Dendritic cell treated with granulocyte-macrophage colony-stimulating factor and Interleukin-4, amounts not matched to agents 40 ng/mL and 50 ng/mL, for 4 days (primary cell): ENCODE measurements around the gene NUDCD3.

Experiments
- H3K27ac Mint-ChIP-seq: one replicate; pipeline ENCODE4 v1.8.0; 2022; ENCODE audit warnings: mild to moderate bottlenecking, mixed read lengths
- H3K27me3 Mint-ChIP-seq: one replicate; pipeline ENCODE4 v1.8.0; 2022; ENCODE audit warnings: mild to moderate bottlenecking, mixed read lengths
- H3K36me3 Mint-ChIP-seq: one replicate; pipeline ENCODE4 v1.8.0; 2022; ENCODE audit warnings: low read depth, mixed read lengths
- H3K4me1 Mint-ChIP-seq: one replicate; pipeline ENCODE4 v1.8.0; 2022; ENCODE audit warnings: low read depth, mixed read lengths
- H3K4me3 Mint-ChIP-seq: one replicate; pipeline ENCODE4 v1.8.0; 2022; ENCODE audit warnings: mild to moderate bottlenecking, moderate library complexity, mixed read lengths
- H3K9me3 Mint-ChIP-seq: one replicate; pipeline ENCODE4 v1.8.0; 2022; ENCODE audit warnings: mixed read lengths
- intact Hi-C: fragments of 100-400 bp; cut with micrococcal nuclease; formaldehyde crosslinking; loops from one replicate; pipeline ENCODE4 v1.15.0; 2022

The NUDCD3 gene

DNA sequence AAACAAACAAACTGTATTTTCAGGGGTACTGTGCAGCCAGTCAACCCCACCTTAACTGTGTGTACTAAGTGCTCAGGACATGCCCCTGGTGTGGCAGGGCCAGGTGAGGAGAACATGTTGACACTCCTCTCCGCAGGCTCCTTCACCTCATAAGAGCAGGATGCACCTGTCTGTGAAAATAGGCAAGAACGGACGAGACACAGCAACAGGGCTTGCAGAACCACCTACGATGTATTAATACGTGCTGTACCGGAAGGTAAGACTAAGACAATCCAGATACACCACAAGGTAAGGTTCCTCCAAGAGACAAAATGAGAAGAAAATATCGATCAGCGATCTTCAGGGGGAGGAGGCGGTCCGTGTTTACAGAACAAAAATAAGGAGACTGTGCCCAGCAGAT lies 99.3 kb downstream of the NUDCD3 start:
- H3K9me3 Mint-ChIP-seq: no peaks in the 10 kb centered on the region
- peaks cover 89% of the 10 kb centered on the region for H3K36me3 Mint-ChIP-seq
- intact Hi-C loops: no loop called here
- no peaks in the 10 kb centered on the region for H3K27me3 Mint-ChIP-seq
- H3K27ac Mint-ChIP-seq: no peak overlapping the region
- H3K4me3 Mint-ChIP-seq: no peak overlapping the region
- peaks cover 8% of the 10 kb centered on the region for H3K4me1 Mint-ChIP-seq

DNA sequence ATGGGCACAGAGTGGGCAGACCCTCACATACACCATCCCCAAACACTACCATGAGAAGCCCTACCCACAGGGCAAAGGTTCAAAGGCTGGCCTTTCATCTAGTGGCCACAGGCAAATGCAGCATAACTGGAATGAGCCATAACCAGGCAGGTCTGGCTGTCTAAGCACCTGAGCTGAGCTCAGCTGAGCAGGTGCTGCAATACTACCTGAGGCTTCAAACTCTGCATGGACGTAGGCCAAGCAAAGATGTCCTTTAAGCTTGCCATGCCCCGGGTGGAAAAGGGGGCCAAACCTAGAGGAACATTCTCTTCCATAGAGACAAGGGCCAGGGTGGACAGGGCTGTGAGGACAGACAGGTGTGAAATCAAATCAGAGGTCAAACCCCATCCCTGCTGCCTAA lies 99.8 kb downstream of the NUDCD3 start:
- peaks cover 94% of the 10 kb centered on the region for H3K36me3 Mint-ChIP-seq
- no peak overlapping the region for H3K4me3 Mint-ChIP-seq
- H3K4me1 Mint-ChIP-seq: peaks cover 3% of the 10 kb centered on the region
- no peaks in the 10 kb centered on the region for H3K9me3 Mint-ChIP-seq
- intact Hi-C loops: no loop called here
- no peak overlapping the region for H3K27ac Mint-ChIP-seq
- H3K27me3 Mint-ChIP-seq: no peaks in the 10 kb centered on the region

DNA sequence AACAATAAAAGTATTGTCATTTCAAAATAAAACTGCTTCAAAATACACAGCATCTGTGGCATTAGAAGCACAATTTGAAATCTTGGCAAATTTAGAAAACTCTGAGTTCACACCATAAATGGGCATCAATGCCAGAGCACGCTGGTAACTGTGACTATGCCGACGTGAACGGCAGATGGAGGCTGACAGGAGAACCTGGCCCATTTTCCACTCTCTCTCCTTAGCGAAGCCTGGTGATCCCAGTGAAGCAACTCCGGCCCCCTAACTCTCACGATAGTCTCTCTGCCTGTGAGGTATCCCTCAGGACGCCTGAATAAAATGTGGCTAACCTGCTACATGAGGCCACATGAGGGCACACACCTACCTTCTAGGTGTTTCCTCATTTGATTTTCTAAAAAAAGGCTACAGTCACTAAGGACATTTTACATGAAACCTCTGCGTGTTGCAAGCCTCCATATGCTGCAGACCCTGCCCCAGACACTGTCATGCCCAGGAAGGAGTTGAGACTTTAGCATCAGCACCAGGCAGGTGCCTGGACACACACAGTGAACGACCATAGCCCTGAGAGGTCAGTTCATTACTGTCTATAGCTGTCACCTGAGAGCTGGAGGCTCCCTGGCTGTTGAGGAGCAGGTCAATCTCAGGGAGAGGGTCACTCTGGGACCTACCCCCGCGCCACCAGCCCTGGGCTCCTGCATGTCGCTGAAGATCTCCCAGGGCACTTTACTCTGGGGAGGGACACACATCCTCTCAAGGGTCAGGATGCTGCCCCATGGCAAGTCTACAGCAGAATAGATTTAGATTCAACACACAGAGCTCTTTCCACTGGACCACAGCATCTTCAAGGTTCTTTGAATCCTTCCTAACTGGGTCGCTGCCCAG lies 102.1 kb downstream of the NUDCD3 start:
- H3K27ac Mint-ChIP-seq: no peak overlapping the region
- peaks cover 98% of the 10 kb centered on the region for H3K36me3 Mint-ChIP-seq

DNA sequence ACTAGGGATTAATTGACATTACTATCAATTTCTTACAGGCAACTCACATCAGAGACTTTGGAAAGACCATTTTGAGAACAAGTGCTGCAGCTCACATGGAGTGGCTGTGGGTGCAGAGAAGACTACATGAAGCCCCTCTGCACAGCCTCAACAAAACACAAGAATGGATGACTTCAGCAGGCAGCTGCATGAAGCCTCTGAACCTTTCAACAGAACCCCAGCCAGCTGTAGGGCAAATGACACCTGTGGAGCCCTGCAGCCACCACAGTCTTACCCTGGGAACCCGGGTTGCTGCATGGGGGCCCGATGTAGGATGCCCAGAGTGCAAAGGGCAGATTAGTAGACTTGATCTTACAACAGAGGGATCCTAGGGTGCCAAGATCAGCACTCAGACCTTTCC lies 103.1 kb downstream of the NUDCD3 start:
- Mint-ChIP-seq H3K27ac (no peak overlapping the region), H3K4me1 (no peaks in the 10 kb centered on the region), H3K4me3 (no peak overlapping the region), H3K9me3 (no peaks in the 10 kb centered on the region), H3K36me3 (peaks cover 91% of the 10 kb centered on the region), H3K27me3 (no peaks in the 10 kb centered on the region)
- intact Hi-C loops: no loop called here

More for the DNA sequence above, 102.1 kb downstream of the NUDCD3 start:
- Mint-ChIP-seq H3K9me3 (no peaks in the 10 kb centered on the region), H3K27me3 (no peaks in the 10 kb centered on the region), H3K4me3 (no peak overlapping the region), H3K4me1 (no peaks in the 10 kb centered on the region)
- intact Hi-C loops: no loop called here

DNA sequence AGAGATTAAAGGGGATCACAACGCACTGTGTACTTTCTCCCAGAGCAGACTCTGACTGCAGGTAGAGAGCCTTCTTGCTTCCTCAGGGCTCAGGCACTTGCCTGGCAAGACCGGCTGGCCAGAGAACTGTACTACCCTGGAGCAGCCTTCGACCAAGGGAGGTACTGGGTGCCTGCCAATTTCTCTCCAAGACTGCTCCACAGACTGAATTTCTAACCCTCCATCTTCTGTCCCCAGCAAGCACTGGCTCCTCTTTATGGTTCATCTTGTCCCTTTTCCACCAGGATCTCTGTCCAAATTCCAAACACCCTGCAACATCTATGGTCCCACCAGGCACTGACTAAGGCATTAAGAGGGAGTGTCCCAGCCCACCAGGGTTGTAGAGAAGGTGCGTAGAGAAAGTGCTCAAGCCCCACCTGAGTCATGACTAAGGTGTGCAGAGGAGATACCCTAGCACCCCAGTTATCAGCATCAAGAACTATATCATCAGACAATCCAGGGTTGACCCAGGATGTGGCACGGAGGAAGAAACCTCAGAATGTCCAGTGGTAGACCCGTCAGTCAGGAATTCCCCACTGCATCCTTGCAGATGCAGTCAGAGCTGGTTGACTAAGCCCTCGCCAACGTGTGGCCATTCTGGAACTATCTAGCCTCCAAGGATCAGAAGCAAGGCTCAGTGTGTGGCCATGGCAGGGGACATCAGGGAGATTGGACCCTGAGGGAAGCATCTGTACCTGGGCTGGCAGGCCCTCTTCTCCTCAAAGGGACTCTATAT lies 104.1 kb downstream of the NUDCD3 start:
- Mint-ChIP-seq H3K27me3 (no peaks in the 10 kb centered on the region), H3K36me3 (peaks cover 91% of the 10 kb centered on the region), H3K4me3 (no peak overlapping the region), H3K27ac (no peak overlapping the region), H3K9me3 (no peaks in the 10 kb centered on the region), H3K4me1 (no peaks in the 10 kb centered on the region)
- intact Hi-C loops: no loop called here

DNA sequence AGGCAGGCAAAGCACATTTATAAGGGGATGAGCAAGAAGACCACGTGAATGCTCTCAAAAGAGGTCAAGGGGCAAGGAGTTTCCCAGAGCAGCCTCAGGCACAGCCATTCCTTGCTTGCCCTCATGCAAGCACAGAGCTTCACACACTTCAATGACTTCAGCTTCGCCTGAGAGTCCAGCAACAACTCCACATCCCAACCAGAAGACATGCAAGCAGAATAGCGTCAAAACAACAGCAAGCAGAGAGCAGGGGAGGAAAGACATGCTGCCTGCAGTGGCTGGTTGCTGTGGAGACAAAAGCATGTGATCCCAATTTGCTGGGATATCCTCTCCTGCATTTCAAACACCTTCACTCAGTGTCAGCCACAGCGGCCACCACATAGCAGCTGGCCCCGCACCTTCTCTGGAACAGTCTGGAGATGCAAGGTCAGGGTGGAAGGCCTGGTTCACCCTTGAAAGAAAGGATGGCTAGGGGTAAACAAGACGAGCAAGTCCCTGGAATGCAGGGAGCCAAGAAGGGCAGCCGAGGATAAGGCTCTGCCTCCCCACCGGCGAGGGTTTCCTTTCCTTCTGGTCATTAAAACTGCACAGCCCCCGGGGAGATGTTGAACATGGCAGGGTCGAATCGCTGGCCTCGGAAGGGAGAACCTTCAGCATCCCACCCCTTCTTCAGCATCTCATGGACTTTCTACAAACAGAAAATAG lies 104.9 kb downstream of the NUDCD3 start:
- H3K36me3 Mint-ChIP-seq: peaks cover 88% of the 10 kb centered on the region
- H3K4me3 Mint-ChIP-seq: no peak overlapping the region
- no peaks in the 10 kb centered on the region for H3K4me1 Mint-ChIP-seq
- intact Hi-C loops: no loop called here
- no peaks in the 10 kb centered on the region for H3K27me3 Mint-ChIP-seq
- no peaks in the 10 kb centered on the region for H3K9me3 Mint-ChIP-seq
- no peak overlapping the region for H3K27ac Mint-ChIP-seq

DNA sequence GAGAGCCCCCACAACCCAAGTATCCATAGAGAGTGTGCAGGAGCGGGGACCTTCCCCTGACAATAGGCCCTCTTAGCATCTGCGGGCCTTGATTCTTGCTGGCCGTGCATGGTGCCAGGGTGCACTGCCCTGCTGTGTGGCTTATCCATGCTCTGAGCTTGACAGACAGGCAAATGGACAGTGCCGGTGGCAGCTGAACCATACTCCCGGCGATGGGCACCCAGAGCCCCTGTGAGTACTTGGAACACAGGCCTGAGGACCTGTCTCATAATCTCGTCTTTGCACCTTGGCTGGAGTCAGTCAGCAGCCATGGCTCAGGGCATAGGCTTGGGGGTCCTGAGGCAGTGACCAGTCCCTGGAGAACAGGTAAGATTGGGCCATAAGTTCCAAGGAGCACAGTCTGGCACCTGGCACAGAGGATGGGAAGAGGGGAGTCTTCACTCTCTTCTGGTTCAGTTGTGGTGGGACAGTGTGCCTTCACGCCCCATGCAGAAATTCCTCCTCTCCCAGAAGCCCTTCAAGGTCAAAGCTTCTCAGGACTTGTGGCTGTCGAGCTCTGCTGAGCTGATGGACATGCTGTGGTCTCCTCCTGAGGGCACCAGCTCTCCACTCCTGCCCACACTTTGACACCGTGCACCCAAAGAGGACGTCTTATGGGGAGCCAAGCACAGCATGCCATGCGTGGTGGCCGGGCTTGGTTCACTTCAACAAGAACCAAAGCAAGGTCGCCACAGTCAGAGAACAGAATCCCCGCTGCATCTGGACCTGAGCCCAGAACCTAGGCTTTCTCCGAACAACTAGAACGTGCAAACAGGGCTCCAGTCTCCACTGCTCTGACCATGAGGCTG lies 105.6 kb downstream of the NUDCD3 start:
- Mint-ChIP-seq H3K27me3 (no peaks in the 10 kb centered on the region), H3K36me3 (peaks cover 83% of the 10 kb centered on the region), H3K9me3 (no peaks in the 10 kb centered on the region), H3K4me1 (peaks cover 1% of the 10 kb centered on the region), H3K27ac (no peak overlapping the region), H3K4me3 (no peak overlapping the region)
- intact Hi-C loops: no loop called here

DNA sequence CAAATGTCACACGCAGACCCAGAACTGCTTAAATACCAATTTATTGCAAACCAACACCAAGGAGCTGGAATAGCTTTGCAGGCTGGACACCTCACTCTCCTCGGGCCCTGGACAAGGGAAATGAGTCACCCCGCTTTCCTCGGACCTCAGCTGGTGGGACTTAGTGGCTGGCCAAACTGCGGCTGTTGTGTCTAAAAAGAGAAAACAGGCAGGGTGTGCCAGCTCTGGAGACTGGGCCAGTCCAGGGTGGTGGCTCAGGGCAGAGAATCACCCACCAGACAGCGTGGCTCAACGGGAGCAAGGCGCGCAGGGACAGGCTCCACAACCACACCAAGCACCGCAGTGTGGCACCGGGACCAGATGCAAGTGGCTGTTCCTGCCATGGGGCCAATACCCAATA lies 106.9 kb downstream of the NUDCD3 start:
- Mint-ChIP-seq H3K4me3 (no peak overlapping the region), H3K36me3 (peaks cover 70% of the 10 kb centered on the region), H3K27me3 (no peaks in the 10 kb centered on the region), H3K9me3 (no peaks in the 10 kb centered on the region), H3K4me1 (peaks cover 12% of the 10 kb centered on the region), H3K27ac (no peak overlapping the region)
- intact Hi-C loops: no loop called here

DNA sequence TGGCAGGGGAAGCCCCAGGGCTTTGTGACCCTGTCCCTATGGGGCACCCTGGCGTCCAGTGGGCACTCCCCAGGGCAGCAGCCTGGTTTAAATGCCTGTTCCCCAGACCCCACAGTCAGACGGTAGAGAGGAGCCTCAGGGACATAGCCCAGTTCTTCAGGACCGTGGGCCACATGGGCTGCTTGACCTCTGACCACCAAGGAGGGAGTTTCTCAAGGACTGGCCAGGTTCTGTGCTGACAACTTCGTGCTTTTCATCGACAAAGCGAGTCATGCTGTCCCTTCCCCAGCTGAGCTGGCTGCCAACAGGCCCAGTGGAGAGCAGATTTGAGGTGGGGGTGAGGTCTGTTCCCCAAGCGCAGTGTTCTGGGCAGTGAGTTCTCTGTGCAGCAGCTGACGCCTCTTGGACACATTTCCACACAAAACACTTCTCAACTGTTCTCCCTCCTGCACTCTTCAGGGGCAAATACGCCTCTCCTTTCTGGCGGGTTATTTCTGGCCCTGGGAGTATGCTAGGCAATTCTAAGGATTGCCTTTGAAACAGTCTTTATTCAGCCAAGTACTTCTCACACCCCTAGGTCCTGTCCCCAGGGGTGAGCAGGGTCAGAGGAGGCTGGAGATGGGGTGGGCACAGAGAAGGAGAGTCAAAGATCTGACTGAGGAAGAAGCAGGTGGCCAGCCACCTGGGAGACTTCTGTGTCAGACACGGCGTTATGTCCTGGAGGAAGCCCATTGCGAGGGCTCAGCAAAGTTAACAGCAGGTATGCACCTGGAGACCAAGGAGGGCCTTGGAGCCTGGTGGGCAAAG lies 107.8 kb downstream of the NUDCD3 start:
- H3K4me1 Mint-ChIP-seq: peaks cover 21% of the 10 kb centered on the region
- H3K27me3 Mint-ChIP-seq: no peaks in the 10 kb centered on the region
- no peak overlapping the region for H3K27ac Mint-ChIP-seq
- H3K9me3 Mint-ChIP-seq: no peaks in the 10 kb centered on the region
- intact Hi-C loops: no loop called here
- H3K4me3 Mint-ChIP-seq: no peak overlapping the region
- peaks cover 61% of the 10 kb centered on the region for H3K36me3 Mint-ChIP-seq

DNA sequence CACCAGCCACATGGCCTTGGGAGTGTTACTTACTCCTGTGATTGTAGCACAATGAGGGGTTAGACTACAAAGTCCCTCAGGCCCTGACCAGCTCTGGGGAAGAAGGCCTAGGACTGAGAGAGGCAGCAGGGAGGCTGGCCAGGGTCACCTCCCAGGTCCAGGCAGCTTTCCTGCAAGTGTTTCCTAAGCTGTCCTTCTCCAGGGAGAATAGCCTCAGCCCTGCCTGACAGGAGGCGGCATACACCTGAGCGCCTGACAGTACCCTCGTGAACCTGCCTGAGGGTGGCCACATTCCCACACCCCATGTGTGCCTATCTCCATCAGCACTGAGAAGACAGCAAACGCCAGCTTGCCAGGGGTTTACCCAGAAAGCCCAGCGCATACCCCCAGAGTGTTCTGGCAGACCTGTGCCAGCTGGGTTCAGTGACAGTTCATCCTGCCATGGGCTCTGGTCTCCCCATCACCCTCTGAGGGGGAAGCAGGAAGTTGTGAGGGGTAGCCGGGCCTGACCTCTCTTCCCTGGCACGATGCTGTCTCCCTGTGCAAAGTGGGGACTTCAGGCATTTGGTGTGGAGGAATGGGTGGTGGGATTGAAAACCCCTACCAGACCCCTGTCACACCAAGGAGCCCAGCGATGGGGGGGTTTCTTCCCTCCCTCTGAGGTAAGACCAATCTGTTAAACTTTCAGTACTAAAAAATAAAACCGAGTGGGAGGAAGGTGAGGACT lies 108.8 kb downstream of the NUDCD3 start:
- Mint-ChIP-seq H3K36me3 (peaks cover 51% of the 10 kb centered on the region), H3K27me3 (peaks cover 5% of the 10 kb centered on the region), H3K4me3 (no peak overlapping the region), H3K4me1 (peaks cover 29% of the 10 kb centered on the region), H3K27ac (no peak overlapping the region), H3K9me3 (no peaks in the 10 kb centered on the region)
- intact Hi-C loops: no loop called here

DNA sequence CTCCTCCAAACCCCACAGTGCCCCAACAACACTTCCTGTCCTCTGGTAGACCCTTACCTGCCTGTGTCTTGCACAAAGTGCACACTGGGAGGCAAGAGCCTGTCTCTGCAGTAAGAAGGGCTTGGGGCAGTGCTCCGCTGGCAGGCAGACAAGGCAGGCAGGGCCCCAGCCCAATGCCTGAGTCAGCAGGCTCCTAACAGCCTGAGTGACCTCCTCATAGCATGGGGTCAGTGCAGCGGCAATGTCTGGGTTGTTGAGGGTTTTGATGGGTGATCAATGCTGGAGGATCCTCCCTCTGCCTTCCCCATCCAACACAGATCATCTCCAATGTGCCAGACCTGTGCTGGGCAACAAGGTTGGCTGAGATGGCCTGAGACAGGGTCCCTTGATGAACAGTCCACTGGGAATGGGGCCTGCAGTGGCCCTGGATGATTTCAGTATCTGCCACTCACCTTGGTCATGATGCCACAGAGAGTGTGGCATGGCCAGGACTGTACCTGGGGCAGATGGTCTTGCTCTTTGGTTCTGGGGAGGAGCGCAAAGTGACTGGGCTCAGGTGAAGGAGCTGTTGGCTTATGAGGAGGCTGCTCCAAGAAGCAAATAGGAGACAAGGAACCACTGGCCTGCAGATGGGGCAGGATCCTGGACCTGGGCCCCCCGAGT lies 109.5 kb downstream of the NUDCD3 start:
- Mint-ChIP-seq H3K9me3 (no peaks in the 10 kb centered on the region), H3K27ac (no peak overlapping the region), H3K27me3 (peaks cover 9% of the 10 kb centered on the region), H3K36me3 (peaks cover 44% of the 10 kb centered on the region), H3K4me3 (no peak overlapping the region), H3K4me1 (peaks cover 29% of the 10 kb centered on the region)
- intact Hi-C loops: no loop called here
